ENCODE measurements around the gene RAB40C.

GRCh38 chr16:609316-609715 lies 19.4 kb downstream of the RAB40C start:
- no peak for TF ChIP-seq CTCF (conservative IDR thresholded peaks at IDR 0.05 in 1 of 2, IDR thresholded peaks at IDR 0.05 in 1 of 2; ENCODE audit: low read depth in 1 of 2, low read length in 2 of 2)
- TF ChIP-seq EZH2 (IDR thresholded peaks at IDR 0.05; ENCODE audit: low read length, missing control alignments) = no peak

All from fibroblast of lung (primary cell).